HG03039 (cell line): ENCODE results near the gene UGGT2.
"Not testable (repeated sequence)": the region's sequence is repeated elsewhere in the genome, so short reads cannot be mapped to it uniquely, and the experiment has no call there.

ENCODE experiments used
- ATAC-seq: cut with Tn5 transposase; IDR thresholded peaks from one replicate; pipeline ENCODE4 v1.9.1; 2021; ENCODE audit warnings: mild to moderate bottlenecking, moderate library complexity; ENCODE audit not compliant: unreplicated experiment

UGGT2 gene

DNA sequence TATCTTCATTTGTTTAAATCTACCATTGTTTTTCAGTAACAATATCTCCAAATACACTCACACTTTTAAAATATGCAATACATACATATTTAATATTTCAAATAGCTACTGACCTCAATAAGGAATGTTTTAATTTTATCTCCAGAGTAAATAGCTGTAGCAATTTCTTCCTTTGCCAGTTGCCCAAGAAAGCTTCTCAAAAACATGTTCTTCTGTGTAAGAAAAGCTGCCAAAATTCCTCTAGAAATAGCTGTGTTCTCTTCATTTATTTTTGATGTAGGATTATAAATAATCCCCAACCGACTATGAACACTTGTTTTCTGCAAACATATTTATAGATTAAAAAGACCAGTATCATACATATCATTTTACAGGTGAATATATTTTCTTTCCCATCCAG, 150.5 kb downstream of the UGGT2 start:
- ATAC-seq = no peak

DNA sequence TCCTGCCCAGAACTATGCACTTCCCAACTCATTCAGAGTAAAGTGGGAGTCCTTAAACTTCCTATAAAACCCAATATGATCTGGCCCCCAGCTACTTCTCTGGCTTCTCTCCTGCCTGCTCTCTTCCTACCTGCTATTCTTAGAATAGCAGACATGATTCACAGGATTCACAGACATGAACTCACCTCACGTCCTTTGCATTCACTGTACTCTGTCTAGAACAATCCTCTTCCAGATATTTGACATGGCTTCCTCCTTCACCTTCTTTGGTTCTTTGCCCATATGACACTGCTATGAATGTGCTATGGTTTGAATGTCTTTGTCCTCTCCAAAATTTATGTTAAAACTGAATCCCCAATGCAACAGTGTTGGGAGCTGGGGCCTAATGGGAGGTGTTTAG, 154.9 kb downstream of the UGGT2 start:
- ATAC-seq = no peak

DNA sequence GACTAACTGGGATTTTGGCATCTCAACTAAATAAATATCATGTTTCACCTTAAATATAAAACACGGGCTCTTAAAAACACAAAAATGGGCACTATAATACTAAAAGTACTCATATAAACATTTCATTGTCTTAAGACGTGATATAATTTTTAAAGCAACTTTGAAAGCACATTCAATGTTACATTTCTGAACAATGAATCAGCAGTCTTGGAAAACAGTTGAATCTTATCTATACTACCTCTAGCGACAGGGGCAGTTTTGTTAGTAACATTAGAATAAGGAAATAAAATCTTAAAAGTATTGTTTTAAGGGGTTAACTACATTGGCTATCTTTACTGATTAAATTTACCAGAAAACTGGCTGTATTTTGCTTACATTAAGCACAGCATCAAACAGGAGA, 156.9 kb downstream of the UGGT2 start:
- ATAC-seq = no peak

DNA sequence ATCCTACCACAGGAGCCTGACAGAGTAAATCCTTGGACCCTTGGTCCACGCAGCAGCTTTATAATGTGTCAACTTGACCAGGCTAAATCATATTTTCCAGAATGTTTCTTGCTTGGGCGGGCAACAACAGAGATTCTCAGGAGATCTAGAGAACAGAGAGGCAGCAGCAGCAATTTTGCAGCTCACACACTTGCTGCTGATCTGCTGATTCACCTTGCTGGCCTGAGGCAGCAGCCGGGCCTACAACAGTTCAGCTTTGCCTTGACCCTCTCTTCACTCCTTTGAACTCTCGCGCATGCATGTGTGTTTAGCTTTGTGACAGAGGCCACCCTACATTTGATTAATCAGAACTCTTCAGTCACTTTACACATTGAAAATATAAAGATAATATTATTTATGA, 159.3 kb downstream of the UGGT2 start:
- ATAC-seq = no peak

DNA sequence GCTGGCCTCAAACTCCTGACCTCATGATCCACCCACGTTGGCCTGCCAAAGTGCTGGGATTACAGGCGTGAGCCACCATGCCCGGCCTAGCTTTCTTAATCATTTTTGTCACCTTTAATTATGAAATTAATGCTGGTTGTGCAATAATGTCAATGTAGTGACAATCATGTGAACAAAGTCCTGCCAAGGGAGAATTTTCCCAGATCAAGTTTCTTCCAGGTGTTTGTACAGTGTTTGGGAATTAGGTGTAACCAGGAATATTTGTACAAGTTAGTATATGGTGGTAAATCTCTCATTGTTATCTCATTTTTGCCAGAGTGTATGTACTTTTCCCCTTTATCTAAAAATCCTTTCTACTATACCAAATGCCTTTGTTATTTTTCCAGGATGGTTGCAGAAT, 171.1 kb downstream of the UGGT2 start:
- no peak for ATAC-seq

DNA sequence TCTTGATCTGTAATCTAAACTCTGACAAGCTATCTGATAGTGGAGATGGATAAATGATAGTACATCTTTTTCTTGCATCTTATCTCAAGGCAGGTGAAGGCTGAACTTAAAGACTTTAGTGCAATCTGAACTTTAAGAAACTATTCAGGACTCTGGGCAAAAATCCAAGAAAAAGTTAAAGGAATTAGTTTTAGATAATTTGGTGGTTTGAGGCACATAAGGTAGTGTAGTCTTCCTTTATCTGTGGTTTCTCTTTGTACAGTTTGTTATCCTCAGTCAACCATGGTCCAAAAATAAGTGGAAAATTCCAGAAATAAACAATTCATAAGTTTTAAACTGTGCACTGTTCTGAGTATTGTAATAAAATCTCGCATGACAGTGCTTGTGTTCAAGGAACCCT, 172.9 kb downstream of the UGGT2 start:
- ATAC-seq = no peak

DNA sequence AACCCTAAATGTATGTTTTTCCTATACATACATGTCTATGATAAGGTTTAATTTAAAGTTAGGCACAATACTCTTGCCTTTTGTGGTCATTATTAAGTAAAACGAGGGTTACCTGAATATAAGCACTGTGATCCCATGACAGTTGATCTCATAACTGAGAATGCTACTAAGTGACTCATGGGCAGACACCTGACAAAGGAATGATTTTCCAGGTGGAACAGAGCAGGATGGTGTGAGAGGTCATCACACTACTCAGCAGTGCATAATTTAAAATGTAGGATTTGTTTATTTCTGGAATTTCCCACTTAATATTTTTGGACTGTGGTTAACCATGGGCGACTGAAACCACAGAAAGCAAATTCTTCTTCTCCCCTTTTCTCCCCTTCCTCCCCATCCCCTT, 178.9 kb downstream of the UGGT2 start:
- no peak for ATAC-seq

DNA sequence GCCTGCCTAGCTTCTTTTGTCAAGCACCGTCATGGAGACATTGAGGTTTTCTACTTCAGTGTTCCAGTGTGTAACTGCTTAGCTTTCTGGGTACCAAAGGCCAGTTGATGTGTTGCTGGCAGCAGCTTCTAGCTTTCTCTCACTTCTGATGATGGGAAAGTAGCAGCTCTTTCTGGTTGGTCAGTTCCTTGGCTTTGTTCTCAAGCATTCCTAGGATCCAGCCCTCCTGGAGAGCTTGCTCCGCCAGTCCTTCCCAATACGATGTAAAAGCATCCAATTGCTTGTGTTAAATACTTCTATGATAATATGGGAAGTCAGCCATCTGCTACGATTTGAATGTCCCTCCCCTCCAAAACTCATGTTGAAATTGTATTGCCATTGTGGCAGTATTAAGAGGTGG, 182.8 kb downstream of the UGGT2 start:
- no peak for ATAC-seq

DNA sequence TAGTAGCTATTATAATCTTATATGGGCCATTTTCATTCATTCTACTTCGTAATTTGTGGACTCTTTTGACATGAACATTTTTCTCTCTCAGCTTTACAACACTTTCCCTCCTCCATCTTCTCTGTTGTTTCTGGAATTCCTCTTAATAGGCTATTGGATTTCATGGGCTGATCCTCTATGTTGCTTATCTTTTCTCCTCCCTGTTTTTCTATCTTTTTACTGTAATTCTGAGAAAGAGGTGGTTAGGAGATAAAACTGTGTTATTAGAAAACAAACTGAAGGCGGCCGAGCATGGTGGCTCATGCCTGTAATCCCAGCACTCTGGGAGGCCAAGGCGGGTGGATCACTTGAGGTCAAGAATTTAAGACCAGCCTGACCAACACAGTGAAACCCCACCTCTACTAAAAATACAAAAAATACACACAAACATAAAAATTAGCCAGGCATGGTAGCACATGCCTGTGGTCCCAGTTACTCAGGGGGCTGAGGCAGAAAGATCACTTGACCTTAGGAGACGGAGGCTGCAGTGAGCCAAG, 188.1 kb downstream of the UGGT2 start:
- ATAC-seq = no peak

DNA sequence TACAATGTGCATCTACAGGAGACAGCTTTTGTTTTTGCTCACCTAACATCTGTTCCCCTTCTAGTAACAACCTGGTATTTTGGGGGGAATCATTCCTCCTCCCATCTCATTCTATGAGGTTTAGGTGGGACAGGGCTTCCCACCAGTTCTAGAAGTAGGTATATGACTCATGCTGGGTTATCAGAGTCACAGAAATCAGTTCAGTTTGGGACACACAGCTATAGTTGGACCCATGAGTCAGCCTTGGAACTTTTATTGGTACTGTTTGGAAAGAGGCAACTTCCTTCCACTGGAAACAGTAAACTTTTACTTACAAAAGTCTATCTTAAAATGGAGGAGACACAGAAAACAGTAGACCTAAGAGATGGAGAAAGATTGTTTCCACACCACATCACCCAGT, 190.8 kb downstream of the UGGT2 start:
- ATAC-seq = no peak

DNA sequence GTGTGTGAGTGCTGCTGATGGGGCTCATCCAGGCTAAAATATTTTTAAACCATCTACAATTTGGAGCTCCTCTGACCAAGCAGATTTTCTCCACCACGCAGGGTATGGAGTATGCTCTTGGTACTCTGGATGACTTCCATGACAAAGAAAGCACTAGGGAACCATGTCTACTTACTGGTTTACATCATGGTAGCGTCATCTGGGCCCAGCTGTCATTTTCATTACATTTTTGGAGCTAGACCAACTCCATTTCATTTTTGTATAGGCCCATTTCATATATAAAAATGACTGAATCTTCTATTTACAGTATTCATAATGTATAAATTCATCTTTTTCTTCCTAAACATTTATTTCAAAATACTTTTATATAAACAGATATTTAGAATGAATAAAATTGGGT, 191.9 kb downstream of the UGGT2 start:
- no peak for ATAC-seq

DNA sequence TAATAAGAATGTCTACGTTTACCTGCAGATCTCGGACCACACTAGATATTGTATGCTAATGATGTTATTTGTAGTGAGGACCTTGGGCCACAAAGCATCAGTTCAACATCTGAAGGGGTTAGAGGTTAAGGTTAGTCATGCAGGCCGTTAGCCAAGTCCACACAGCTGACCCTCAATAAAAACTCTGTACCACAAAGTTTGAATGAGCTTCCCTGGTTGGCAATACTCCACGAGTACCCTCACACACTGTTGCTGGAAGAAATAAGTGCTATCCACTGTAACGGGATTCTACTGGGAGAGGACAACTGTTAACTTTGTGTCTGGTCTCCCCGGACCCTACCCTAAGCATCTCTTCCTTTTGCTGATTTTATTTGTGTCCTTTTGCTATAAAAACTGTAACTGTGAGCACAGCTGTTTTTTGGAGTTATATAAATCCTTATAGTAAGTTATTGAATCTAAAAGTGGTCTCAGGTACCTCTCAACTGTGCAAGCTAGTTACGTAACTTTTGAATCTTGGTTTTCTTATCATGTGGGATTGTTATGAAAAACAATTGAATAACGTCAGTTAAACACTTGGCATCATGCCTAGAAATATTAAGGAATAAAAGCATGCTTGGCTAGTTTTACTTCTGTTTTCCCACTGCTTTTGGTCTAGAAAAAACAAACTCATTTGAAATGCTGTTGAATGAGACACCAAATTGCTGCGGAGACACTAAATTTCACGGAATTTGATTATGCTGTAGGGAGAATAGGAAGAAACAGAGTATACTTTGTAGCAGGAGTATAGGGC, 194.7 kb downstream of the UGGT2 start:
- no peak for ATAC-seq

DNA sequence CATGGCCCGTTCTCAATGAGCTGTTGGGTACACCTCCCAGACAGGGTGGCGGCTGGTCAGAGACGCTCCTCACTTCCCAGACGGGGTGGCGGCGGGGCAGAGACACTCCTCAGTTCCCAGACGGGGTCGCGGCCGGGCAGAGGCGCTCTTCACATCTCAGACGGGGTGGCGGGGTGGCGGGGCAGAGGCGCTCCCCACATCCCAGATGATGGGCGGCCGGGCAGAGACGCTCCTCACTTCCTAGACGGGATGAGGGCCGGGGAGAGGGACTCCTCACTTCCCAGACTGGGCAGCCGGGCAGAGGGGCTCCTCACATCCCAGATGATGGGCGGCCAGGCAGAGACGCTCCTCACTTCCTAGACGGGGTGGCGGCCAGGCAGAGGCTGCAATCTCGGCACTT, 207.5 kb downstream of the UGGT2 start:
- ATAC-seq = not testable (repeated sequence)

DNA sequence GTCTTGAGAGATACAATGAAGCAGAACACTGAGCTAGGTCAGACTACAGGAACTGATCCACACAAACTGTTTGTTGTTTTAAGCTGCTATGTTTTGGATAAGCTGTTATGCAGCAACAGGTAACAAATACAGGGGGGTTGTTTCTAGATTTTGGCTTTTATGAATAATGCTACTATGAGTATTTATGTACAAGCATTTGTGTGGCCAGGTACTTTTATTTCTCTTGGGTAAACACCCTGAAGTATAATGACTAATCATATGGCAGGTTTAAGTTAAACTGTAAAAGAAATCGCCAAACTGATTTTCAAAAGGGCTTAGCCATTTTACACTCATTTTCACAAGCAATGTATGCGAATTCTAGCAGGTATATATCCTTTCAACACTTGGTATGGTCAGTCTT, 210.3 kb downstream of the UGGT2 start:
- ATAC-seq = no peak

DNA sequence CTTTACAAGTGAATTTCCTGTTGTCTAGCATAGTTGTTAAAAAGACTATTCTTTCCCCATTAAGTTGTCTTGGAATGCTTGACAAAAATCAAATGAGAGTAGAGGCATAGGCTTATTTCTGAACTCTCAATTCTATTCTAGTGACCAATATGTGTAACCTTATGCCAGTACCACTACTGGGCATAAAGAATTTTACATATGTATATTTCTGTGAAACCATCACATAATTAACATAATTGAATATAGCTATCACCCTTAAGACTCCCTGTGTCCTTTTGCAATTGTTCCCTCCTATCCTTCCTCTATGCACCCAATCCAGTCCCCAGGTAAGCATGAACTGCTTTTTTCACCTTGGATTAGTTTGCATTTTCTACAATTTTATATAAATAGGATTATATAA, 211.3 kb downstream of the UGGT2 start:
- no peak for ATAC-seq

DNA sequence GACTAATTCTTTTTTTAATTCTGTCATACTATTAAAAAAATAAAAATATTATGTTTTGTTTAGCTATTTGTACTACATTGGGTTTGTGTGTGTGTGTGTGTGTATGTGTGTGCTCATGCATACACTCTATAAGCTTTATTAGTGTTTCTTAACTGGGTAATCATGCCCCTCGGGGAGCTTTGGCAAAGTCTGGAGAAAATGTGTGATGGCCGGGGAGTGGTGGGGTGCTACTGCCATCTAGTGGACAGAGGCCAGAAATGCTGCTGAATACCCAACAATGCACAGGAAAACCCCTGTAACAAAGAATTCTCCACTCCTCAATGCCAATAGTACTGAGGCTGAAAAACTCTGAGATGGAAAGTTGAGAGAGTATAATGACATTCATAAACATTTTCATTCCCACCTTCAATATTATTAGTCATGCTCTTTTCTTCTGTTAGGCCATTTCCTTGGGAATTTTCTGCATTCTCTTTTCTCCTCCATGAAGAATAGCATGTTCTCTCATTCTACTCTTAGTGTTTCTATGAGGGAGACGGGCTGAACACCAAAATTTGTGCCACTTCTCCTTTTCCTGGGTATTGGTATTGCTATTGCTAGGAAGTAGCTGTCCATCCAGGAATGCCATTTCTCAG, 219.0 kb downstream of the UGGT2 start:
- ATAC-seq = peak; percentile 85

DNA sequence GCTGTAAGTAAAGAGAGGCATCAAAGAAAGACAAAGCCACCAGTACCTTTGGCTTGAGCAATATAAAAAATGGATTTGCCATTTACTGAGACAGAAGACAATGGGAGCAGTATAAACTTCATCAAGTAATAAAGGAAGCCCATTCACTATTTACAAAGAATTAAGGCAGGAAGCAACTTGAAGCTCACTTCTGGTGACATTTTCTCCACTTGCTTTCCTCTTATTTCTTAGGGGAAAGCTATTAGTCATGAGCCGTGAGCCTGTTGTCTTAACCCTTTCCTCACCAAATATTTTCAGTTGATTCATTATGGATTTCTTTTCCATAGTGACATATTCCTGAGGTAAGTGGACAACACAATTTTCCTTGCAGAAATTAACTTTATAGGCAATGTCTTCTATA, 219.5 kb downstream of the UGGT2 start:
- ATAC-seq = no peak

DNA sequence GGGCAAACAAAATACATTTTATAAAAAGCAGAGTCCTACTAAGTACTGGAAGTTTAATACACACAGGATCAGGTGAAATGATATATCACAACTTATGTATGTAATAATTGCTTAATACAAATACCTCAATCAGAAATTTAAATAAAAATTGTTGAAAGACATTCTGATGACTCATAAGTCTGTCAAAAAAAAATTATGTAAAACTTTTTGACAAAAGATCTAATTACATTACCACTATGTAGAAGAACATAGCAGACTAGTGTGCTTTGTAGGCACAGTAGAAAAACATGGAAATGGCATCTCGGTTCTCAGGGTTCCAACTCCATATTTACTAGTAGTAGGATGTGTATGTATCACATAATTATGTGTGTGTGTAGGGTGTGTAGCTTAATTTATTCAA, 220.1 kb downstream of the UGGT2 start:
- no peak for ATAC-seq

DNA sequence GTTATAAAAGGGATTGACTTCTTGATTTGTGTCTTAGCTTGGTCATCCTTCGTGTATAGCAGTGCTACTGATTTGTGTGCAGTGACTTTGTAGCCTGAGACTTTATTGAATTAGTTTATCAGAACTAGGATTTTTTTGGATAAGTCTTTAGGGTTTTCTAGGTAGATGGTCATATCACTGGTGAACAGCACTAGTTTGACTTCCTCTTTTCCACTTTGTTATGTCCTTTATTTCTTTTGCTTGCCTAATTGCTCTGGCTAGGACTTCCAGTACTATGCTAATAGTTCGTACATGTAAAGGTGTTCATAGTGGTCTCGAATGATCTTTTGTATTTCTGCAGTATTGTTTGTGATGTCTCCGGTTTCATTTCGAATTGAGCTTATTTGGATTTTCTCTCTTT, 230.9 kb downstream of the UGGT2 start:
- no peak for ATAC-seq

DNA sequence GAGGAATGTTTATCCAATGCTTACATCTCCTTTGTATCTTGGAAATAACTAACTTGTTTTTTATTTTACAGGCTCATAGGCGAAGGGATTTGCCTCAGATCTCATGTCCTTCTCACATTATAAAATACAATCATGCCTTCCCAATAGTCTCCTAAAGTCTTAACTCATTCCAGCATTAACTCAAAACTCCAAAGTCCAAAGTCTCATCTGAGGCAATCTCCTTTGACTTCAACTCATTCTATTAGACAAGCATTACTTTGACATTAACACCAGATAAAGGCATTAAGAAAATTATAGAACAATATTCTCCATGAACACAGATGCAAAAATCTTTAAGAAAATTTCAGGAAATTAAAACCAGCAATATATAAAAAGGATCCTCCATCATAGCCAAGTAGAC, 238.7 kb downstream of the UGGT2 start:
- no peak for ATAC-seq

DNA sequence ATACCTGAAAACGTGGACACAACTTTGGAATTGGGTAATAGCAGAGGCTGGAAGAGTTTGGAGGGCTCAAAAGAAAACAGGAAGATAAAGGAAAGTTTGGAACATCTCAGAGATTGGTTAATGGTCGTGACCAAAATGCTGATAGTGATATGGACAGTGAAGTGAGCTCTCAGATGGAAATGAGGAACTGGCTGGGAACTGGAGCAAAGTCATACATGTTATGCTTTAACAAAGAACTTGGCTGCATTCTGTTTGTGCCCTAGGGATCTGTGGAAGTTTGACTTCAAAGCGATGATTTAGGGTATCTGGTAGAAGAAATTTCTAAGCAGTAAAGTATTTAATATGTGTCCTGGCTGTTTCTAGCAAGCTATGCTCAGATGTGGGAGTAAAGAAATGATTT, 240.1 kb downstream of the UGGT2 start:
- ATAC-seq = no peak

DNA sequence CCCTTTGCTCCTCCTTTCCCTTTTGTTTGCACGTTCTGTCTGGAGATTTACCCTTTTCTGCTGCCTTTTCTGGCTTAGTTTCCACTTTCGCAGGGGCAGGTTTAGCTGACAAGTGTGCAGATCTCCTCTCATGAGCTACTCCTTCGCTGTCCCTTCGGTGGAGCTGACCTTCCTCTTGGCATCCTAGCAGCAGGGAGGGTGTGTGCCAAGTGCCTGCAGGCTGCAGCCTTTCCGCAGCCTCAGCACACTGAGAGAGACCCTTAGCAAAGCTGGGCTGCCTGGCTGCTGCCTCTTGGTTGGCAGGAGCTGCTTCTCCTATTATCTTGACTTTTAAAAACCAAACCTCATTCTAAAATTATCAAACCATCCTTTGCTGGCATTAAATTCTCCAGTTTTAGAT, 243.8 kb downstream of the UGGT2 start:
- ATAC-seq = no peak

DNA sequence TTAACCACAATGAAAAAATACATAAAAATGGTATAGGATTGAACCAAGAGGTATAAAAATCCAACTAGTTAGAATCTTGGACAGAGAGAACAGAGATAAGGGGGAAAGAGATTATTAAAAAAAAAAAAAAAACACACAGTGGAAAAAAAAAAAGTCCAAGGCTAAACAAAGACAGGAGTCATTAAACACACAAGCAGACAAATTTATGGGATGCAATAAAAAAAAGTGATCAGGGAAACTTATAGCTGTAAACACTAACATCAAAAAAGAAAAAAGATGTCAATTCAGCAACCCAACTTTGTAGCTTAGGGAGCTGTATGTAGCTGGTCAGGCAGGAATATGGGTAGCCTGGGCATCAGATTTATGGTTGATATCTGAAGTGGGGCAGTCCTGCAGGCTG, 247.3 kb downstream of the UGGT2 start:
- ATAC-seq = no peak
